Testis (tissue), 2 donors: ENCODE data around the gene MYOZ3.

Source experiments
- CTCF ChIP-seq, 3 experiments: fragments of 450-650 bp in 2 of 3; fragments of 200-600 bp in 1 of 3; sonication (generic) in 1 of 3; IDR thresholded peaks; one replicate each; pipeline ENCODE4 v1.5.1; 2016 to 2019; ENCODE audit warnings: antibody characterized with exemption in 3 of 3, mild to moderate bottlenecking in 2 of 3, moderate library complexity in 1 of 3
- POLR2A ChIP-seq: fragments of 450-650 bp; IDR thresholded peaks from one replicate; pipeline ENCODE4 v1.6.1; 2017; ENCODE audit warnings: antibody characterized with exemption, mild to moderate bottlenecking, moderate library complexity

GRCh38 chr5:150690760-150691159, 29.7 kb downstream of the MYOZ3 start:
- TF ChIP-seq CTCF (IDR thresholded peaks at IDR 0.05) = no peak
- no peak for TF ChIP-seq POLR2A
